H7 (cell line): Measurements from ENCODE around the gene RBM33. TPM values are rescaled to one million over a fixed set of nuclear protein-coding genes. Genes with fewer than 3 reads are reported as not detected.

Source experiments
- DNase-seq: peaks from one replicate; pipeline ENCODE4 v3.0.0; 2012
- H3K27me3 ChIP-seq: 2 replicates; pipeline ENCODE4 v1.6.0; 2011; ENCODE audit warnings: mild to moderate bottlenecking, low read length; ENCODE audit not compliant: control insufficient read depth, insufficient read depth
- H3K36me3 ChIP-seq: replicated peaks from 2 replicates; pipeline ENCODE4 v1.5.1; 2011; ENCODE audit warnings: low read length; ENCODE audit not compliant: control insufficient read depth, insufficient read depth
- H3K4me3 ChIP-seq: 2 replicates; pipeline ENCODE4 v1.5.1; 2011; ENCODE audit warnings: low read depth, mild to moderate bottlenecking, control low read depth, low read length, moderate library complexity; ENCODE audit not compliant: insufficient read depth
- total RNA-seq: library from RNA; depleted of rRNA; stranded (reverse); fragments of >200 nt; shearing (Covaris generic); gene quantifications from 2 replicates; pipeline ENCODE4 v1.2.3, GENCODE V29; 2014

RBM33 gene
- total RNA-seq, 1 experiment from 2014 or later, result 15.4 TPM

DNA sequence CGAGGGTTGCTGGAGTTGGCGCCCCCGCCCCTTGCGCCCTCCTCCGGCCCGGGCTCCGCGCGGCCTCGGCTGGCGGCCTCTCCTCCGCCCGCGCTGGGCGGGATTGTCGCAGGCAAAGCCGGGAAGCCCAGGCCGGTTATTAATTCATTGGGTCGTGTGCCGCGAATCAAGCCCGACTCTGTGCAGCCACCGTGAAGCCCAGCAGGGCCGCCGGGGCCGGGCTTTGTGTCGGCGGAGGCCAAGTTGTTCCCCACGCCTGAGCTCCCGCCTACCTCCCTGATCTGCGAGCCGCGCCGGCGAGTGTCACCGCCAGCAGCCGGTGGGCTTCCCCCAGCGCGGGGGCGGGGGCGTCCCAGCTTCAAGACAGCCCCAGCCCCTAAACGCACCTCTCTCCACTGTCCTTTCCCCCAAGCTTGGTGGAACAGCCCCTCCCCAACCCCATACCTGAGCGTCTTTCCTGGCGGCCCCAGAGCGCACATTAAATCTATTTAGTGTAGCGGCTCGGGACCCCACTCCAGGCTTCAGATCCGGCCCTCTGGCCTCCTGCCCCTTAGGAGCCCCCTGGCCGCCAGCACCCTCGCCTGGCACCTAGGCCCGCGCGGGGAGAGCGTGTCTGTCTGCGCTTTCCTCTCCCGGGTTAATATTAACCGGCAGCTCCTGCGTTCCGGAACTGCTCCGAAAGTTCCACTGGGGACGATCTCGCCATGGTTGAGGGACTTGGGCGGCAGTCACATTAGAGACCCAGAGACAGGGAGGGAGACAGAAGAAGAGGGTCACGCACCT is 164.3 kb downstream of the RBM33 start:
- peaks cover 88% of the 10 kb centered on the region for H3K27me3 ChIP-seq
- DNase-seq, result peak; percentile 91
- H3K4me3 ChIP-seq, result peak overlapping the region; percentile 42
- no peaks in the 10 kb centered on the region for H3K36me3 ChIP-seq

GRCh38 chr7:155809332-155809946 is 165.0 kb downstream of the RBM33 start:
- peaks cover 92% of the 10 kb centered on the region for H3K27me3 ChIP-seq
- peak overlapping the region; percentile 42; the same call in 1 of the 2 replicates for H3K4me3 ChIP-seq
- H3K36me3 ChIP-seq, result no peaks in the 10 kb centered on the region
- peak; percentile 84 for DNase-seq

GRCh38 chr7:155809947-155810769 is 165.7 kb downstream of the RBM33 start:
- H3K27me3 ChIP-seq, result peaks cover 95% of the 10 kb centered on the region
- peak; percentile 78 for DNase-seq
- H3K4me3 ChIP-seq, result peak overlapping the region; percentile 42
- H3K36me3 ChIP-seq, result no peaks in the 10 kb centered on the region

DNA sequence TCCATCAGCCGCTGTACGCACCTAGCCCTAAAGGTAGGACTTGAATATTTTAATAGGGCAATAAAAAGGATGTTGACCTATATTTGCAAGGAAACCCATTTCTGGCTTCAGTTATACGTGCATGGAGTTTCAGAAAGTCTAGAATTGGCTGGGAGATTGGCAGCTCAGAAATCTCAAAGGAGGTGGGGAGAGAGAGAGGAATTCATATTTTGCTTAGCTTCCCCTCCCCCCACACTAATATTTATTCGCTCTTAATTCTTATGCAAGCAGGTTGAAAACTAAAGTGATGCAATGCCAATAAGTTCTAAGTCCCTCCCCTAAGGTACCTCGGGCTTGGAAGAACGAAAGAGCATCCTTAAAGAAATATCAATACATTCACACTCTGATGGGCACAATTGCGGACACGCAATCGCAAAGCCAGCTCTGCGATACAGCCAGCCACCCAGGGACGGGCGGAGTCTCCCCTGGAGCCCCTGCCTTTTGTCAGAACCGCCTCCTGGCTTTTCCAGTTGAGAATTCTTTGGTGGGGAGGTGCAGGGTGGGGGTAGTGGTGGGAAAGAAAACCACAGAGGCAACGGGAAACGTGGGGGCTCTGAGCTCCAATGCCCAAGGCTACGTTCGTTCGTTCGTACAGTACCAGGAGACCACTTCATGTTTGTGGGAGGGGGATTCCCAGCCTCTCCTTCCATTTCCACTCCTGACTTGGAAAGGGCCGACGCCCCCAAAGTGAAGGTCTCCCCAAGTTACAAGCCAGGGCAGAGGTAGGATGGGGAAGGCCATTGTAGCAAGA is 166.5 kb downstream of the RBM33 start:
- H3K27me3 ChIP-seq, result peaks cover 87% of the 10 kb centered on the region
- peak overlapping the region; percentile 42; the same call in 1 of the 2 replicates for H3K4me3 ChIP-seq
- no peaks in the 10 kb centered on the region for H3K36me3 ChIP-seq
- DNase-seq, result no peak

- peaks cover 82% of the 10 kb centered on the region for H3K27me3 ChIP-seq
- no peaks in the 10 kb centered on the region for H3K36me3 ChIP-seq
- peak overlapping the region; percentile 42; the same call in 1 of the 2 replicates for H3K4me3 ChIP-seq
- peak; percentile 60 for DNase-seq
Observed at GRCh38 chr7:155811560-155811894, 167.1 kb downstream of the RBM33 start.

DNA sequence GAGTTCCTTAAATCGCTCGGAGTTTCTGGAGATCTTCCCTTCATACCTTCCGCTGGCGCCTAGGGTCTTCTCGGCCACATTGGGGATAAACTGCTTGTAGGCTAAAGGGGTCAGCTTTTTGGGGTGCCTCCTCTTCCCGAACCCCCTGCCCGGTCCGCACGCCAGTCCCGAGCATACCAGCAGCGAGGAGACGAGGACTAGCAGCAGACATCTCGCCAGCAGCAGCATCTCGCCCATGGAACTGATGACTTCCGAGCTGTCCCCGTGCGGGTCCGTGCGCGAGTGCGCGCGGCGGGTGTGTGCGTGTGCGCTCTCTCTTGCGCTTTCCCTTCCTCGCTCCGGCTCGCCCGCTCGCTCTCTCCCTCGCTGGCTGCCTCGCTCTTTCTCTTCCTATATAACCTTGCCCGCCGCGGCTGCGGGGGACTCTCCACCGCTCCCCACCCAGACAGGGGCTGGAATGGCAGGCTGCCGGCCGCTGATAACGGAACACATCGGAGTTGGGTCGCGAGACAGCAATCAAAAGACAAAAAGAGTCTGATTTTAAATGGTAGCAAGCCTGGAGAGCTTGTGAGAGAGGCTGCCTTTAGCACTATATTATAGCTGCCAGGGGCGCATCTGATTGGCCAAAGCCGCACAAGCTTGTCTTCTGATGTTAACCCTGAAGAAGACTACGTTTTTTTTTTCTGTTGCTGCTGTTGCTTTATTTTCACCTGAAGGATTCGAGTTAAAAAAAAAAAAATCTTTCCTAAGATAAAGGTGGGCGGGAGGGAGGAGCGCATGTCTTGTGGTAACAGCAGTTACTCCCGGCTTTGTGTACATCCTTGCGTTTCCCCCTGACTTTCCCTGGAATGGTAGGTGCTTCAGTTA is 167.7 kb downstream of the RBM33 start, which contains the start of gene SHH:
Gene SHH (minus strand): TSS at position 569 of the 867 bp plus-strand sequence. CDS start 341 bp downstream, at position 228.
- Histone ChIP-seq H3K36me3 (no peaks in the 10 kb centered on the region), H3K4me3 (peak within 1 kb of the TSS; percentile 42), H3K27me3 (peaks cover 76% of the 10 kb centered on the region)
- DNase-seq, result peak; percentile 65

DNA sequence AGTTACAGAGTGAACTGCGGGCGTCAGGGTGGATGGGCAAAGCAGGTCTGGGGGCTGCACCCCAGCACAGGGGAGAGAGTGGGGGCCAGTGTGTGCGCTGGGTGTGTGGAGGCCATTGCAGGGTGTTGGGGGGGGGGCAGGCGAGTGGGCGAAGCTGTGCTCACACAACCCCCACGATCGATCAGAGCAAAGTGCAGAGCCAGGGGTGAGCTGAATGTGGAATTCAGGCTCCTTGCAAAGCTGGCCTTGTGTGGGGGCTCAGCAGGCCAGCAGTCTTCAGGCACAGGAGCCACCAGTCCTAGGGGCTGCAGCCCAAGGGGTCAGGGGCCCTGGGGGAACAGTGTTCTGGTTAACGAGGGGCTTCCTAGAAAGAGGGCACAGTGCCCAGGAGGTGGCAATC is 168.7 kb downstream of the RBM33 start:
- peaks cover 68% of the 10 kb centered on the region for H3K27me3 ChIP-seq

GRCh38 chr7:155813546-155814315 is 169.3 kb downstream of the RBM33 start:
- no peaks in the 10 kb centered on the region for H3K36me3 ChIP-seq
- peak; percentile 60 for DNase-seq
- peaks cover 62% of the 10 kb centered on the region for H3K27me3 ChIP-seq
- no peak overlapping the region for H3K4me3 ChIP-seq

More for the DNA sequence above, 168.7 kb downstream of the RBM33 start:
- H3K36me3 ChIP-seq, result no peaks in the 10 kb centered on the region
- DNase-seq, result no peak
- H3K4me3 ChIP-seq, result no peak overlapping the region

- DNase-seq, result peak; percentile 57
- H3K36me3 ChIP-seq, result no peaks in the 10 kb centered on the region
- H3K27me3 ChIP-seq, result peaks cover 53% of the 10 kb centered on the region
- H3K4me3 ChIP-seq, result no peak overlapping the region
Observed at GRCh38 chr7:155814316-155815276, 170.1 kb downstream of the RBM33 start.

- no peaks in the 10 kb centered on the region for H3K36me3 ChIP-seq
- peak; percentile 96 for DNase-seq
- no peak overlapping the region for H3K4me3 ChIP-seq
- H3K27me3 ChIP-seq, result peaks cover 43% of the 10 kb centered on the region
Observed at GRCh38 chr7:155815332-155816191, 171.1 kb downstream of the RBM33 start.

GRCh38 chr7:155816192-155816508 is 171.7 kb downstream of the RBM33 start:
- H3K36me3 ChIP-seq, result no peaks in the 10 kb centered on the region
- no peak overlapping the region for H3K4me3 ChIP-seq
- peak; percentile 50 for DNase-seq
- peaks cover 37% of the 10 kb centered on the region for H3K27me3 ChIP-seq
